H54 (cell line): ENCODE data around the gene NFYB.
"Not testable (repeated sequence)": the region's sequence is repeated elsewhere in the genome, so short reads cannot be mapped to it uniquely, and the experiment has no call there.

Source experiments
- DNase-seq: peaks from one replicate; pipeline ENCODE4 v3.0.0; 2011; ENCODE audit warnings: low spot score, mixed read lengths; ENCODE audit not compliant: insufficient read length
- FAIRE-seq: peaks from 3 replicates; lab custom pipeline; 2011; peaks lifted over from hg19 to GRCh38; lab: Jason Lieb, UNC
- POLR2A ChIP-seq: IDR thresholded peaks from 2 replicates; pipeline ENCODE4 v1.6.1; 2011; ENCODE audit warnings: low read depth, mild to moderate bottlenecking, low read length

Gene NFYB

DNA sequence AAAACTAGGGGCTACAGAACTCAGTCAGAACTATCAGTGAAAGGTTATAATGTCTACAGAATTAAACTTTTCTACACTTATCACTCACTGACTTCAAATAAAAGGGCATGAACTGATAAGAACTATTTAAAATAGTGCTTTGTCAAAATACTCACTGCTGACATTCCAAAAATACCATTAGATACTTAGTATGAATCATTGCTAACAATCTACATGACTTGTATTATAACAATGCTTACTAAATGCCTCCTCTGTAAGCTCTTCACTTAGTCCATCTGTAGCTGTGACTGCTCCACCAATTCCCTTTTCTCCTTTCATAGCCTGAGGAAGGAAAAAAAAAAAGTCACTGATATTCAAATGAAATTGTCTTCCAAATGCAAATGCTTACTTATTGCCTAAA lies 17.0 kb downstream of the NFYB start:
- FAIRE-seq, result peak; percentile 93
- no peak for DNase-seq
- TF ChIP-seq POLR2A, result no peak

DNA sequence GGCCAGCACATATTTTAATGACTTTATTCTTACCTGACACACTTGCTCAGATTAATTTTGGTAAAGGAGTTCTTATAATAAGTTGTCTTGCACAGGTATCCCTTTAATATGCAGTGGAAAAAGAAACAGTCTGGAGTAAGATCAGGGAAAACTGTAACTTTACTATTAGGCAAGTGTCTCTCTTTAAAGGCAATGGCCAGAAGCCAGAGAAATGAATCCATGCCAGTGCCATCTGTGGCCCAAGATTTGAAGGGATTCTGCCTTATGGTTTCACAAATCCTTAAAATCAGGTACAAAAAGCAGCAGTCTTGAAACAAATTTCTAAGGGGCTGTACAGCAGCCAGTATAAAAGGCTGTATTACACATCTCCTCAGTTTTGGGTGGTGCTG lies 22.4 kb downstream of the NFYB start:
- FAIRE-seq (no peak), DNase-seq (no peak)
- no peak for TF ChIP-seq POLR2A

DNA sequence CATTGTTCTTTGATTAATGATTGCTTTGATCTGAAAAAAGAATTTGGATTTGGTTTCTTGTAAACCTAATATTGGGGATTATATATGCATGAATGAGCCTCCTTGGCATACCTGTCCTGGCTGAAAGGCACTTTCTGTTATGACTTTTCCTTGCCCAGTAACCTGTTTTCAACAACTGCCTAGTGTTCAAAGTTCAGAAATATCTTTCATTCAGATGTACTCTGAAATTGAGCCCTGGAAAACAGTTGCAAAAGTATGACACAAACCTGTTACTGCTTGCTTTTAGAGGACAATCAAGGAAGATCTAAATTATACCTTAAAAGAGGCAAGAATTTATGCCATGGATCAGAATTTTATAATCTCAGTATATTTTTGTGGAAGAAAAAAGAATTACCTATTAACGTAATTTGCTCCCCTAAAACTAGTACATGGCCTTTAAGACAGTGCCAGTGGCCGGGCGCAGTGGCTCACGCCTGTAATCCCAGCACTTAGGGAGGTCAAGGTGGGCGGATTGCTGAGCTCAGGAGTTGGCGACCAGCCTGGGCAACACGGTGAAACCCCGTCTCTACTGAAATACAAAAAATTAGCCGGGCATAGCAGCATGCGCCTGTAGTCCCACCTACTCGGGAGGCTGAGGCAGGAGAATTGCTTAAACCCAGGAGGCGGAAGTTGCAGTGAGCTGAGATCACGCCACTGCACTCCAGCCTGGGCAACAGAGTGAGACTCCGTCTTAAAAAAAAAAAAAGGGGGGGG lies 23.0 kb downstream of the NFYB start:
- not testable (repeated sequence) for FAIRE-seq, DNase-seq

DNA sequence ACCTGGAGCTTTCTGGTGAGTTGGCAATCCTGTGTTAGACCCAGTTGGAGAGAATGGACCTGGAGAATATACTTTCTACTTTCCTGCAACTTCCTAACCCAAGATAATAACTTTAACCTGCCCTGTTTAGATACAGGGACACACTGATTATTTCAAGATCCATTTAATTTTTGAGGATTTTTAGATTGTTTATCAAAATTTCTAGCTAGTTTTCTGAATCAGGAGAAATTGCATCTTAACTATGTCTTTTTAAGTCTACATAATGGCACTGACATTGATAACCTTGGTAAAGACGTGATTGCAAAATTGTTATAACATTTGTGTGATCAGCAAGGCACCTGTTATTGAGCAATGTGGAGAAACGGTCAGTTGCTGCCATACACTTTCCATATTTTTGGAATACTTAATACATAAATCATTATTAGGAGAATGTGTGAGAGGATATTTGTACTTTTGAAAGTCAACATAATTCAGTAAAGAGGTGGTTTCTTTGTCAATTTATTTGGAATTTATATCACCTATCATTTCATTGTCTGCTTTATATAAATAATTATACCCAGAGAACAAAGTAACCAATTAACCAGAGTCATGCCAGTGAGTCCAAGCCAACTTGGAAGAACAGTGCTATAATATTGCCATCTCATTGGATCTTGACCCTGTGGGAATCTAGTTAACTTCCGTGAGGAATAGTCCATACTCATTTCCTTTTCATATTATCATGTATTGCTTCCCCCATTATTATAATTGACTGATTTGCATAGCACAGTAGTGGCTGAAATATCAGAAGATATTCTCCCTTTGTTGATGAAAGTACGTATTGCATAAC lies 28.4 kb downstream of the NFYB start:
- FAIRE-seq (no peak), DNase-seq (no peak)
- no peak for TF ChIP-seq POLR2A

DNA sequence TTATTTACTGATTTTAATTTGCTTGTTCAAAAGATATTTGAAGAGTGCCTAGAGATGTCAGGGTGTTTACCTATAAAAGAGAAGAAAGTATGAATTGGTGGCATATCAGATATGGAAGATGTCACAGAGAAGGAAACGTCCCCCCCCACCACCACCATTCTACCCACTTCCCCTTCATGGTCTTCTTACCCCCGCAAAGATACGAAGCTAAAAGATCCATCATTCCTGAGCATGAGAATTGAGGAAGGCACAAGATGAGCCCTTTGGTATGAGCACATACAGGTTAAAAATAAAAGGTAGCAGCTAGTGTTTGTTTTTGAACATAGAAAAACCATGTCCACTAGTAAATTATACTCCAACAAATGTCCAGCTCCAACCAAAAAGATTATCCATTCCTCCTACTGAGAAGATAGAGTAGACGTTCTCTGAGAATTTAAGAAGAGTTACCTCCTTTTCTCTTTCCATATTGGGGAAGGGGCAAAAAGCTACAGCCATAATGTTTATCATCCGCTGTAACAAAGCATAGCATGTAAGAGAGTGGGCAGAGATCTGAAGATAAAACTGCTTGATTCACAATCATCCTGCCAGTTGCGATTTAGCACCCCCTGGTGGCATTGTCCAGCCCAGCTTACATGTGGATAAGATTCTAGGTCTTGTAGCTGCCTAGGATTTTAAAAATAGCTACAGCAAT lies 29.1 kb downstream of the NFYB start:
- FAIRE-seq, result peak; percentile 97
- TF ChIP-seq POLR2A, result no peak

DNA sequence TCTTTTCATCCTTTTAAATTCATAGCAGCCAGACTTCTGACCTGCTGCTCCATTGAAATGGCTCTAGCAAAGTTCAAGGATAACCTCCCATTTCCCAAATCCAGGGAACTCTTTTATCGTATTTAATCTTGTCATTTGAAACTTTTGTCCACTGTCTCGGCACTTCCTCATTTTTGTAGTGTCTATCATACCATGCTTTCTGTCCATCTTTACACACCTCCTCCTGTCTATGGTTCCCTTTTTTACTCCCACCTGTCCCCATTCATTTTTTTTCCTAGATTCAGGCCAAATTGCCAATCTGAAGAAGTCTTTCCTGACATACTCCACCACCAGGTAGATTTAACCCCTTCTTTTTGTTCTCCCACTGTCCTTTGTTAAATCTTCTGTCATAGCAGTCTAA lies 31.0 kb downstream of the NFYB start:
- FAIRE-seq (no peak), DNase-seq (no peak)
- no peak for TF ChIP-seq POLR2A

More for the DNA sequence above, 29.1 kb downstream of the NFYB start:
- DNase-seq, result peak; percentile 19

DNA sequence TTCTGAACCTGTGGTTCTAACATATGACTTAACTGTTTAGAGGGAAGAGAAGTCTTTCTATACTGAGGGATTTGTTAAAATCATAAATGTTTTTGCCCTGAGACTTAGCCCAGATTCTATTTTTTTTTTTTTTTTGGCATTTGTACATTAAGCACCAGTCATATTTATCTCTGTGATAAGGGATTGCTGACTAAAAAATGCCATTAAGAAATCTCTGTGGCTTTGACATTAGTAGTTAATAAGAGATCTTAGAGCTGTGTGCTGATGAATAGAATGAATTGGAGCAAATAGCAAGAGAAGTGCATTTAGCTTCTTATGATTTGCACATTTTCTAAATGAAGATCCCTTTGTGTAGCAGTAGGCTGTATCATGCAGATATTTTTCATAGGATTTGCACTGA lies 32.5 kb downstream of the NFYB start:
- no peak for TF ChIP-seq POLR2A
- no peak for FAIRE-seq
- DNase-seq, result no peak

DNA sequence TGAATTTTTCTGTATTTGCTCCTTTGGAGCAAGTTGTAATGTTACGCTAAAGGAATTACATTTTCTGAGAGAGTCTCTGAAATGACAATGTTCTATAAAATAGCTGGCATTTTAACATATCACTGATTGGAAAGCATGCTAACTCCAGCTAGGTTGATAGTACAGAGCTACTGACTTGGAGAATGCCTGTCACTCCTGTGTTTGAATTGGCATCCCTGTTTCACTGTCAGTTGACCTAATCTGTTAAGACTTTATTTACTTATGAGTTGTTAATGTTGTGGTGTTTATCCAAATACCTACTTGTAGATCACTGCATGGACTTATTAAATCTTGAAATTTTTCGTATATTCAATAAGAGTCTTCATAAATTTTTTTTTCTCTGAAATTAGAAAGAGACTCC lies 40.1 kb downstream of the NFYB start:
- DNase-seq (no peak), FAIRE-seq (peak; percentile 11)
- TF ChIP-seq POLR2A, result no peak

DNA sequence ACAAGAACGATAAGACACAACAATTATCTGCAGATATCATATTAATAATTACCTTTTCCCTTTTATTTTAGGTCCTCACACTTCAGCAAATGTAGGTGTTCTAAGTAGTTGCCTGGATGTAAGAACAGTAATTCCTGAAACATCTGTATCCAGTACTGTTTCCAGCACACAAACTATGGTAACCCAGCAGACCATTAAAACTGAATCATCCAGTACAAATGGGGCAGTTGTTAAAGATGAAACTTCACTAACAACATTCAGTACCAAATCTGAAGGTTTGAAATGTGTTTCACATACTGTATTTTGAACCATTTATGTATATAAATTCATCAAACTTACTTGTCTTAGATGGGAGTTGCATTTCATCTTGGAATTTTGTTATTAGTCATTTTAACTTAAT lies 42.7 kb downstream of the NFYB start:
- TF ChIP-seq POLR2A, result no peak
- DNase-seq (no peak), FAIRE-seq (no peak)

DNA sequence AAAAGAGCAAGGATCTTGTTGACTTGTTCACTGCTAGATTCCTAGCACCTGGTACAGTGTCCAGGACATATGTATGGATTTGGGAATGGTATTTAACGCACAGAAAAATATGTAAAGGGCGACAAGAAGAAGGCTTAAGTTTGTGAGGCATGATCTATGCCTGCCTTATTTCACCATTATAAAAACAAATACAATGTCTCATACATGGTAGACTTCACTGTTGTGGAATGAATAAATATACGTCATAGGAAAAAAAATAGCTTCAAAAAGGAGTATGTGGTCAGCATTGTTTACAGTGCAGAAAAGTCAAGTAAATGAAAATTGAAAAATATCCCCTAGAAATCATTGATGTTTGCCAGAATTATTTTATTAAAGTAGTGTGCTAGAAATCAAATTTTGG lies 43.7 kb downstream of the NFYB start:
- no peak for DNase-seq
- FAIRE-seq, result no peak
- TF ChIP-seq POLR2A, result no peak

DNA sequence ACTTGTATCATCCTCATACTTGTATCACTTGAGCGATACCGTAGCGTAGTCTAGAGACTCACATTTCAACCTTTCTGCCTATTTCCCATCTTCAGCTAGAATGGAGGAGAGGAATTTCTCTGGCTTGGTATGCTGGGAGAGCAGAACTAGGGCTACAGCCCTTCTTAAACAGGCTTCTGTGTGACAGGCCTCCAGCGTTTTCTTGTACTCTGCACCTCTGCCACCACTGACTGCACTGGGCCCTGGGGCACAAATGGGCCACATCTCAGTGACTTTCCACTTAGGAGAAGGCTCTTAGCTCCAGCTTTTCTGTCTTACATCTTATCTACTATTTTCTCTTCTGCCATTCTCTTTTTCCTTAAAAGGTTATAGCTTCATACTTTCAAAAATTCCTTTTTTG lies 46.9 kb downstream of the NFYB start:
- TF ChIP-seq POLR2A, result no peak
- FAIRE-seq (no peak), DNase-seq (no peak)

DNA sequence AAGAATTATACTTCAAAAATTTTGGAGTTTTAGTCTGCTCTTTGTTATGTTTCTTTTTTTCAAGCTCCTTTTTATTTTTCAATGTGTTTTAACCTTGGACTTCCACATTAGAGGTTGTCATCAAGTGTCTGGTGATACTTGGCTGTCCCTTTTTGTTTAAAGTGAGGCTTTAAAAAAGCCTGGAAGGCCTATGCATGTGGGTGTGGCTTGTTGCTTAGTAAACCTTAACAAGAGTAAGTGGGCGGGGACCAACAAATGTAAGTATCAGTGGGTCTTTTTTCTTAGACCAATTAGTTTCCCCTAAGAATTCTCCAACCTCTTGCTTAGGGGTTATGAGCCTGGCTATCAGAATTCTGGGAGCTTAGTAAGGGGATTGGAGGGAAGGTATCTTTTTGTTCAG lies 47.3 kb downstream of the NFYB start:
- TF ChIP-seq POLR2A, result no peak
- FAIRE-seq (peak; percentile 6), DNase-seq (no peak)

DNA sequence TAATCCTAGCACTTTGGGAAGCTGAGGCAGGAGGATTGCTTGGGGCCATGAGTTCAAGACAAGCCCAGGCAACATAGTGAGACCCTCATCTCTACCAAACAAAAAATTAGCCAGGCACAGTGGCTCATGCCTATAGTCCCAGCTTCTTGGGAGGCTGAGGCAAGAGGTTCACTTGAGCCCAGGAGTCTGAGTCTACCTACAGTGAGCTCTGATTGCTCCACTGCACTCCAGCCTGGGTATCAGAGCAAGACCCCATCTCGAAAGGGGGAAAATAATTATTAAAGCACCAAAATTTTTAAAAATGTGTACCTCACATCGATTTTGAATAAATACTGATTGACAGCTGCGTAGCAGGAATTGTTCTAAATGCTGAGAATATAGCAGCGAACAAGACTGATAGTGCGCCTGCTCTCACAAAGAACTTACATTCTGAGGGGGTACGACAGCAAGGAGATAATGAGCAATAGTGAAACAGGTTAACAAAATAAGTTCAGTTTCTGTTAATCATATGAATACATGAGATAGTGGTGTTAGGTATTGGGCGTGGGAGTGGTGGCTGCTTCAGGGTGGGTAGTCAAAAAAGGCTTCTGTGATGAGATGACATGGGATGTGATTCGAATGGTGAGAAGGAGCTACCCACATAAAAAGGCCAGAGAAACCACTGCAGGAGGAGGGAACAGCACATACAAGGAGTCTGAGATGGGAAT lies 54.1 kb downstream of the NFYB start:
- DNase-seq (no peak), FAIRE-seq (no peak)
- no peak for TF ChIP-seq POLR2A
